PC-9 (cell line): ENCODE measurements around the gene TRMT1L.

Experiments used
- CTCF ChIP-seq: fragments of 200-600 bp; sonication (generic); conservative IDR thresholded peaks from 2 replicates; pipeline ENCODE4 v1.6.1; 2017; ENCODE audit warnings: mixed run types, antibody characterized with exemption, mild to moderate bottlenecking, moderate library complexity
- EZH2 ChIP-seq: fragments of 200-600 bp; sonication (generic); IDR thresholded peaks from 2 replicates; pipeline ENCODE4 v1.8.0; 2017; ENCODE audit warnings: antibody characterized with exemption, low read depth

- TF ChIP-seq CTCF (no peak), EZH2 (no peak)
Observed at GRCh38 chr1:185139246-185139645, 17.5 kb downstream of the TRMT1L start.
